GM19455 (cell line): Measurements from ENCODE around the gene FCN2.

Source experiments
- ATAC-seq: cut with Tn5 transposase; IDR thresholded peaks from one replicate; pipeline ENCODE4 v1.9.1; 2021; ENCODE audit not compliant: unreplicated experiment

The FCN2 gene

GRCh38 chr9:134887686-134888602 is 7.3 kb downstream of the FCN2 start:
- no peak for ATAC-seq

GRCh38 chr9:134888603-134889190 is 8.1 kb downstream of the FCN2 start:
- no peak for ATAC-seq

GRCh38 chr9:134889386-134890154 is 9.0 kb downstream of the FCN2 start:
- no peak for ATAC-seq

- no peak for ATAC-seq
Observed at GRCh38 chr9:134890155-134890495, 9.5 kb downstream of the FCN2 start.

- no peak for ATAC-seq
Observed at GRCh38 chr9:134891053-134891452, 10.4 kb downstream of the FCN2 start.

- no peak for ATAC-seq
Observed at GRCh38 chr9:134891713-134892112, 11.1 kb downstream of the FCN2 start.

- ATAC-seq = no peak
Observed at GRCh38 chr9:134892221-134892620, 11.6 kb downstream of the FCN2 start.

GRCh38 chr9:134892820-134893420 is 12.3 kb downstream of the FCN2 start:
- no peak for ATAC-seq

- no peak for ATAC-seq
Observed at GRCh38 chr9:134894136-134894860, 13.7 kb downstream of the FCN2 start.

- no peak for ATAC-seq
Observed at GRCh38 chr9:134895097-134895496, 14.5 kb downstream of the FCN2 start.

- ATAC-seq = no peak
Observed at GRCh38 chr9:134895567-134895907, 14.9 kb downstream of the FCN2 start.

- ATAC-seq = no peak
Observed at GRCh38 chr9:134895908-134896833, 15.6 kb downstream of the FCN2 start.

GRCh38 chr9:134896834-134897583 is 16.4 kb downstream of the FCN2 start:
- ATAC-seq = no peak

- ATAC-seq = no peak
Observed at GRCh38 chr9:134897584-134898170, 17.1 kb downstream of the FCN2 start.

- ATAC-seq = no peak
Observed at GRCh38 chr9:134898319-134898718, 17.7 kb downstream of the FCN2 start.

GRCh38 chr9:134899168-134899567 is 18.6 kb downstream of the FCN2 start:
- no peak for ATAC-seq

GRCh38 chr9:134899818-134900217 is 19.2 kb downstream of the FCN2 start:
- no peak for ATAC-seq

- no peak for ATAC-seq
Observed at GRCh38 chr9:134902936-134903335, 22.3 kb downstream of the FCN2 start.
